Calu3 (cell line): ENCODE results near the gene SPSB1. TPM values are rescaled to one million over a fixed set of nuclear protein-coding genes. Genes with fewer than 3 reads are reported as not detected.

ENCODE experiments used
- BruUV-seq: library from RNA; stranded (reverse); fragments of 400-500 nt; replicated peaks from 2 replicates; lab custom pipeline; 2021; lab: Mats Ljungman, UMichigan
- CTCF ChIA-PET: fragments of 300-600 bp; sonication (Branson Sonifier 250); formaldehyde crosslinking; loops from one replicate; lab custom pipeline; 2022; ENCODE audit warnings: antibody characterized with exemption; lab: Charles Lee
- DNase-seq: peaks from one replicate; pipeline ENCODE4 v3.0.0; 2022
- H3K27ac Mint-ChIP-seq: one replicate; pipeline ENCODE4 v1.8.0; 2022; ENCODE audit warnings: mixed read lengths; ENCODE audit not compliant: unreplicated experiment
- H3K27me3 Mint-ChIP-seq: one replicate; pipeline ENCODE4 v1.8.0; 2022; ENCODE audit warnings: mixed read lengths; ENCODE audit not compliant: unreplicated experiment
- H3K36me3 Mint-ChIP-seq: one replicate; pipeline ENCODE4 v1.8.0; 2022; ENCODE audit warnings: mild to moderate bottlenecking, moderate library complexity, mixed read lengths; ENCODE audit not compliant: insufficient read depth, unreplicated experiment
- H3K4me1 Mint-ChIP-seq: one replicate; pipeline ENCODE4 v1.8.0; 2022; ENCODE audit warnings: mild to moderate bottlenecking, low read depth, mixed read lengths; ENCODE audit not compliant: unreplicated experiment
- H3K4me3 Mint-ChIP-seq: one replicate; pipeline ENCODE4 v1.8.0; 2022; ENCODE audit warnings: mild to moderate bottlenecking, low read depth, moderate library complexity, mixed read lengths; ENCODE audit not compliant: unreplicated experiment
- H3K9me3 Mint-ChIP-seq: one replicate; pipeline ENCODE4 v1.8.0; 2022; ENCODE audit warnings: low read depth, mixed read lengths; ENCODE audit not compliant: unreplicated experiment
- intact Hi-C: fragments of 100-400 bp; cut with micrococcal nuclease; formaldehyde crosslinking; loops from one replicate; pipeline ENCODE4 v1.10.0; 2022; ENCODE audit not compliant: unreplicated experiment
- total RNA-seq: library from RNA; stranded (reverse); gene quantifications from 2 replicates; pipeline ENCODE4 v1.2.3, GENCODE V29; 2022
- TF ChIP-seq, protein P1 (sequence below): fragments of 200-600 bp; IDR thresholded peaks from one replicate; pipeline ENCODE4 v1.8.0; 2022; ENCODE audit warnings: antibody characterized with exemption; ENCODE audit not compliant: unreplicated experiment

The SPSB1 gene
- total RNA-seq, 1 experiment from 2014 or later = 4.9 TPM

GRCh38 chr1:9245230-9245619 lies 47.5 kb upstream of the SPSB1 start:
- CTCF ChIA-PET = interaction anchor here (0.5 to 1.8 kb wide), 2 partner anchors 11 to 137 kb away, joined by 5 to 11 read pairs; partner anchors contain the start of gene H6PD
- BruUV-seq = no TSS peak
- no peak for DNase-seq
- TF ChIP-seq, protein P1, sequence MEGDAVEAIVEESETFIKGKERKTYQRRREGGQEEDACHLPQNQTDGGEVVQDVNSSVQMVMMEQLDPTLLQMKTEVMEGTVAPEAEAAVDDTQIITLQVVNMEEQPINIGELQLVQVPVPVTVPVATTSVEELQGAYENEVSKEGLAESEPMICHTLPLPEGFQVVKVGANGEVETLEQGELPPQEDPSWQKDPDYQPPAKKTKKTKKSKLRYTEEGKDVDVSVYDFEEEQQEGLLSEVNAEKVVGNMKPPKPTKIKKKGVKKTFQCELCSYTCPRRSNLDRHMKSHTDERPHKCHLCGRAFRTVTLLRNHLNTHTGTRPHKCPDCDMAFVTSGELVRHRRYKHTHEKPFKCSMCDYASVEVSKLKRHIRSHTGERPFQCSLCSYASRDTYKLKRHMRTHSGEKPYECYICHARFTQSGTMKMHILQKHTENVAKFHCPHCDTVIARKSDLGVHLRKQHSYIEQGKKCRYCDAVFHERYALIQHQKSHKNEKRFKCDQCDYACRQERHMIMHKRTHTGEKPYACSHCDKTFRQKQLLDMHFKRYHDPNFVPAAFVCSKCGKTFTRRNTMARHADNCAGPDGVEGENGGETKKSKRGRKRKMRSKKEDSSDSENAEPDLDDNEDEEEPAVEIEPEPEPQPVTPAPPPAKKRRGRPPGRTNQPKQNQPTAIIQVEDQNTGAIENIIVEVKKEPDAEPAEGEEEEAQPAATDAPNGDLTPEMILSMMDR = no peak
- Mint-ChIP-seq H3K4me3 (no peak overlapping the region), H3K9me3 (no peaks in the 10 kb centered on the region), H3K4me1 (no peaks in the 10 kb centered on the region), H3K27me3 (no peaks in the 10 kb centered on the region), H3K36me3 (peaks cover 15% of the 10 kb centered on the region), H3K27ac (no peak overlapping the region)
- intact Hi-C loops = no loop called here

DNA sequence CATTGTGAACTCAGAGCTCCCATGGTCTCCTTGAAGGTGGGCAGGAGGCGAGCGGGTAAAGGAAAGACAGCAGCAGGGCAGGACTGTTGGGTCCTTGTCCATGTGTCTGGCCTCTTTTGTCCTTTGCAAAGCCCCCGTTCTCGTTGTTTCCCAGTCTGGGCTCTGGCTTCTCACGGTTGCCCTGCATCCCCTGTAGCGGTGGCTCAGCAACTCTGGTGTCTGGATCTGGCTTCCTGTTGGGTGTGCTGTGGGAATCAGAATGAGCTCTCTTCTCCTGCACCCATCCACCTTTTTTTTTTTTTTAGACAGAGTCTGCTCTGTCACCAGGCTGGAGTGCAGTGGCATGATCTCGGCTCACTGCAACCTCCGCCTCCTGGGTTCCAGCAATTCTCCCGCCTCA lies 47.0 kb upstream of the SPSB1 start:
- H3K4me1 Mint-ChIP-seq = no peaks in the 10 kb centered on the region
- H3K27me3 Mint-ChIP-seq = no peaks in the 10 kb centered on the region
- no peak overlapping the region for H3K4me3 Mint-ChIP-seq
- H3K27ac Mint-ChIP-seq = no peak overlapping the region
- no peak for DNase-seq
- H3K9me3 Mint-ChIP-seq = no peaks in the 10 kb centered on the region
- intact Hi-C loops = no loop called here
- TF ChIP-seq, protein P1 = no peak
- CTCF ChIA-PET = no interaction called here
- BruUV-seq = no TSS peak
- peaks cover 15% of the 10 kb centered on the region for H3K36me3 Mint-ChIP-seq

- Mint-ChIP-seq H3K4me1 (no peaks in the 10 kb centered on the region), H3K27ac (no peak overlapping the region), H3K9me3 (no peaks in the 10 kb centered on the region), H3K27me3 (no peaks in the 10 kb centered on the region), H3K36me3 (peaks cover 15% of the 10 kb centered on the region), H3K4me3 (no peak overlapping the region)
- no TSS peak for BruUV-seq
- intact Hi-C loops = no loop called here
- CTCF ChIA-PET = no interaction called here
- no peak for DNase-seq
- TF ChIP-seq, protein P1 = no peak
Observed at GRCh38 chr1:9246215-9246614, 46.5 kb upstream of the SPSB1 start.

- no peak for DNase-seq
- Mint-ChIP-seq H3K36me3 (peaks cover 15% of the 10 kb centered on the region), H3K9me3 (no peaks in the 10 kb centered on the region), H3K4me1 (no peaks in the 10 kb centered on the region), H3K27me3 (no peaks in the 10 kb centered on the region), H3K27ac (no peak overlapping the region), H3K4me3 (no peak overlapping the region)
- intact Hi-C loops = no loop called here
- BruUV-seq = no TSS peak
- CTCF ChIA-PET = no interaction called here
- TF ChIP-seq, protein P1 = no peak
Observed at GRCh38 chr1:9246841-9247785, 45.6 kb upstream of the SPSB1 start.
